GM12872 (cell line): ENCODE data around the gene MTMR12.

Experiments
- TF ChIP-seq, protein P1 (sequence below): IDR thresholded peaks from 3 replicates; pipeline ENCODE4 v1.5.1; 2011; ENCODE audit warnings: low read depth, mild to moderate bottlenecking, low read length, moderate library complexity; ENCODE audit not compliant: insufficient read depth

MTMR12 gene

DNA sequence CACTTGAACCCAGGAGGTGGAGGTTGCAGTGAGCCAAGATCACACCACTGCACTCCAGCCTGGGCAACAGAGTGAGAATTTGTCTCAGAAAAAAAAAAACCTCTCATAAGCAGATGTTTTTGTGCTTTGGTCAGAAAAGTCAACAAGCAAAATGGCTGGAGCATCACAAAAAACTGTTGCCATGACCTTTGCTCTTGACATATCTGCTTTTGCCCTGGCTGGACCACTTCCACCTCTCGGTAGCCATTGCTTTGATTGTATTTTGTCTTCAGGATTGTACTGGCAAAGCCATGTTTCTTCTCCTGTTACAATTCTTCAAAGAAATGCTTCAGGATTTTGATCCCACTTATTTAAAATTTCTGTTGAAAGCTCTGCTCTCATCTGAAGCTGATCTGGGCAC is 67.0 kb downstream of the MTMR12 start:
- TF ChIP-seq, protein P1, sequence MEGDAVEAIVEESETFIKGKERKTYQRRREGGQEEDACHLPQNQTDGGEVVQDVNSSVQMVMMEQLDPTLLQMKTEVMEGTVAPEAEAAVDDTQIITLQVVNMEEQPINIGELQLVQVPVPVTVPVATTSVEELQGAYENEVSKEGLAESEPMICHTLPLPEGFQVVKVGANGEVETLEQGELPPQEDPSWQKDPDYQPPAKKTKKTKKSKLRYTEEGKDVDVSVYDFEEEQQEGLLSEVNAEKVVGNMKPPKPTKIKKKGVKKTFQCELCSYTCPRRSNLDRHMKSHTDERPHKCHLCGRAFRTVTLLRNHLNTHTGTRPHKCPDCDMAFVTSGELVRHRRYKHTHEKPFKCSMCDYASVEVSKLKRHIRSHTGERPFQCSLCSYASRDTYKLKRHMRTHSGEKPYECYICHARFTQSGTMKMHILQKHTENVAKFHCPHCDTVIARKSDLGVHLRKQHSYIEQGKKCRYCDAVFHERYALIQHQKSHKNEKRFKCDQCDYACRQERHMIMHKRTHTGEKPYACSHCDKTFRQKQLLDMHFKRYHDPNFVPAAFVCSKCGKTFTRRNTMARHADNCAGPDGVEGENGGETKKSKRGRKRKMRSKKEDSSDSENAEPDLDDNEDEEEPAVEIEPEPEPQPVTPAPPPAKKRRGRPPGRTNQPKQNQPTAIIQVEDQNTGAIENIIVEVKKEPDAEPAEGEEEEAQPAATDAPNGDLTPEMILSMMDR: no peak

DNA sequence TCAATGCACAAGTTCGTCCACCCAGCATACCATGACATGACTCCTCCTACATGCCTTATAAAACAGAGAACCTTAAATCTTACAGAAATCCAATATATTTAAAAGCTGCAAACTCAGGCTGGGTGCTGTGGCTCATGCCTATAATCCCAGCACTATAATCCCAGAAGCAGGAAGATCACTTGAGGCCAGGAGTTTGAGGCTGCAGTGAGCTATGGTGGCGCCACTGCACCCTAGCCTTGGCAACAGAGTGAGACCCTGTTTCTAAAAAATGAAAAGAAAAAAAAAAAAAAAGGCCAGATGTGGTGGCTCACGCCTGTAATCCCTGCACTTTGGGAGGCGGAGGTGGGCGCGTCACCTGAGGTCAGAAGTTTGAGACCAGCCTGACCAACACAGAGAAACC is 68.7 kb downstream of the MTMR12 start:
- TF ChIP-seq, protein P1: no peak

DNA sequence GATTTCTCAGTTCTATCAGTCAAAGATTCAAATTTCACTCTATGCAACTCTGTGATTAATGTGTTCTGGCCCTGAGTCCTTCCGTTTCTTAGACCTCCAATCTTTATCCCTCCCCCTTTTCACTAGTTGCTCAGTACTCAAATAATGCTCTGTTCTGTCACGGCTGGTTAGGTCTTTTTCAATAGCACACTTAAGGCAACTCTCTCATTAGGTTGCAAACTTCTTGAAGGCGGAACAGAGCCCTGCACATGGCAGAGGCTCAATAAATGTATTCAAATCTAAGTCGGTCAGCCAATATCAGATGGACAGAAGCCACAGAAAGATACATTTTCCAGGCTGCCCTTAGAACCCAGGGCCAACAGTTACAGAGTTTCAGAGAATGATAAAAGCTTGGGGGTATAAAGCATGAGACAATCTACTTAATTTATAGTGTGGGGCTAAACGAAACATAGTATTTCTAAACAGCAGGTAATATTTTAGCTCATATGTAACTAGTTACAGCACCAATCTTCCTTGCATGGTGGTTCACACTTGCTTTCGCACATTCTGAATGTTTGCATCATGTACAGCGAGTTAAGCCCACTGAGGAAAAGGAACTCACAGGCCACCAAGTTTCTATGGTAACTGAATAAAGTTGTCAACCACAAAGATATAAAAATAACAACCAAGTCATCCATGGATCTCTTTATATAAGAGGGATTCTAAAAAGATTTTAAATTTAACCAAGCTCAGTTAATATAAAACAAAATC is 71.5 kb downstream of the MTMR12 start:
- TF ChIP-seq, protein P1: no peak

DNA sequence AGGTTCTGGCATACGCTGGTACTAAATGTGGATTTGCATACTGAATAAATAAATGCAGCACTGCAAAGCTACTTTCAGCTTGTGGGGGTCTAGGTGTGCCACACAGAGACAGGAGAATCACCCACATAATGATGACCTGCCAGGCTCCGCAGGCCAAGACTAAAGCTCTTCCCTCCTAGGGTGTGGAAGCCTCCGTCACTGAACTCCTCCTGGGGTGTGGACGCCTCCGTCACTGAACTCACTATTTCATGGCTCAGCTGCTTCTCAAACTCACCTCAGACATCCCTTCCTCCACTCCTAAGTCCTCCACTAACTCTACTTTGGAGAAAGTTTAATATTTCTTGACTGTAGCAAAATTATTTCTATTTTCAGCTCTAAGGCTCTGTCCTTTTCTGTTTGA is 73.4 kb downstream of the MTMR12 start:
- TF ChIP-seq, protein P1: no peak

DNA sequence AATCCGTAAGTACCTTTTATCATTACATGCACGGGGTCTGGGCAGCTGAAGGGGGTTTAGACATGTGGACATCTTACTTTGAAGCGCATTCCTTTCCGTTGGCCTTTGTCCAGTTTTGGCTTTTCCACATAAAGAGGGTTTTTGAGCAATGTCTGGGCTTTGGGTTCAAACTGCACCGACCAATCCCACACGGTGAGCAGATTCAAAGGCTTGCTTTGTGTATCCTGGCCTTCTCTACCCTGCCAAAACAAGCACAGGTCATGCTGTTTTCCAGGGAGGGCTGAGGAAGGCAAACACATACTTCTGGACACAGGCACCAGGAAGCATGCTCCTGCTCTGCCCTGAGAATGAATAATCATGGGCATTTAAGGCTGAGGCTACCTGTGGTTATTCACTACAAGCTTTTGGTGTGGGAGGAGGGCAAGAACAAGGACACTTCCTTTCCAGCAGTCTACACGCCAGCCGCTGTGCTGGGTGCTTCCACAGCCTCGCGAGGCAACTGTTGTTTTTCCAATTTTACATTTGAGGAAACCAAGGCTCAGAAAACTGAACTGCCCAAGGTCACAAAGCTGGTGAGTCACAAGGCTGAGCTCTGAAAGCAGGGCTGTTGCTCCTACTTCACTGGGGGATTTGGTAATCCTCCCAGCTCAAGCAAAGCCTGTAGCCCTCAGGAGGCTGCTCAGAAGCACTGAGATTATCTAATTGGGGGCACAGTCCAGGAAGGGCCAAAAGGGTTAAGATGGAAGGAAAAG is 78.9 kb downstream of the MTMR12 start:
- TF ChIP-seq, protein P1: no peak

DNA sequence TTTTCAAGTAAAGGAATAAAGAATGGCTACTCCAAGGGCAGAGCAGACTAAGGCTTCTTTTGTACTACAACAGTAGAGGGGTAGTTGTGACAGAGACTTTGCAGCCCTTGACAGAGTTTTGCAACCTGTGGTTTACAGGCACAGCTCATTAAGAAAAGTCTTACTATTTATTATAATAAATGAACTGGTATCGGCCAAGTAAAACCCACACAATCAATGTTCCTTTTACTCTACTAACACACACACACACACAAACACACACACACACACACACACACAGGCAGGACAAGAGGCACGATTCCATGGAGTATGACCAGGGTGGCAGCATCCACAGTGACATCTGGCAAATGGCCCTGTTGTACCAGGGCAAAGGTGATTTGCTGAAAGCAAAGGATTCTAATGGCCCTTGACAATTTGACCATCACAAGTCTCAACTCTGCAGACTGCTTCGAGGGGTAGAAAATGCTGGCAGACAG is 79.5 kb downstream of the MTMR12 start:
- TF ChIP-seq, protein P1: no peak

DNA sequence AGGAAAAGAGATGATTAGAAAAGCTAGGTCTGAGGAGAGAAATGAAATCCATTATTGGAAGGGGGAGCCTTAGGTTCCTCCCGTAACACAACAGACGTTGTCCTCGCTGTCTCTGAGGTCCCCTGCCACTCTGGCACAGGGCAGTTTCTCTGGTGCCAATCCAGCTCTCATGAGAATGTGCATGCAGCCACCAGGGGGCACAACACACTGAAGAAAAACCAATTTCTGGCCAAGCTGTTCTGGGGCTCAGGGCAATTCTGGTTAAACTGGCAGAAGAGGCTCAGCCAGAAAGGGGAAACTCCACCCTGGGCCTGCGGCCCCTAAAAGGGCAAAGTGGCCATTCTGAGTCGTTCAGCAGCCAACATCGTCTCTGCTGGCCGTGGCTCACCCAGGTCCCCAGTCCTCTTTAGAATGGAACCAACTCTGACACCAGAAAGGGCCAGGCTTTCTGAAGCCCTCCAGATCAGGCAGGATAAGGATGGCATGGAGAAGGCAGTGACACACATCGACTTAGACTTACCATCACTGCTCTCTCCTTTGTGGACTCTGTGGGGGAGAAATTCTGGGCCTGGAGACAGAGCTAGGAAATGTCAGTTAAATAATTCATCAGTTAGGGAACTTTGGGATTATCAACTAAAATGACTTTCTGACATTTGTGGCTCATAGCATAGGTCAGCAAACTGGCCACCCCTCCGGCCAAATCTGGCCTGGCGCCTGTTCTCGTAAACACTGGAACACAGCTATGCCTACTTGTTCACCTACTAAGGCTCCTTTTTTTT is 80.1 kb downstream of the MTMR12 start:
- TF ChIP-seq, protein P1: peak; percentile 86
